Neural progenitor cell (in vitro differentiated cells): ENCODE results near the gene SNX15. TPM values are rescaled to one million over a fixed set of nuclear protein-coding genes. Genes with fewer than 3 reads are reported as not detected.
A peak's percentile ranks its signal among the peaks of the same experiment; 100 is the strongest.

Source experiments
- DNase-seq: peaks from one replicate; pipeline ENCODE4 v3.0.0-alpha.2; 2016; ENCODE audit warnings: low spot score
- H2AFZ ChIP-seq: fragments of 200-600 bp; sonication (generic); replicated peaks from 2 replicates; pipeline ENCODE4 v1.6.1; 2016; ENCODE audit warnings: antibody characterized with exemption
- H3F3A ChIP-seq: fragments of 200-600 bp; sonication (generic); 2 replicates; pipeline ENCODE4 v1.6.1; 2016; ENCODE audit warnings: antibody characterized with exemption, low read depth
- H3K27ac ChIP-seq: fragments of 200-600 bp; sonication (generic); 2 replicates; pipeline ENCODE4 v1.5.1; 2016; ENCODE audit warnings: mild to moderate bottlenecking
- H3K27me3 ChIP-seq: fragments of 200-600 bp; sonication (generic); 2 replicates; pipeline ENCODE4 v1.6.1; 2016; ENCODE audit warnings: mild to moderate bottlenecking, moderate library complexity
- H3K36me3 ChIP-seq: fragments of 200-600 bp; sonication (generic); 2 replicates; pipeline ENCODE4 v1.5.1; 2016
- H3K4me1 ChIP-seq: fragments of 200-600 bp; sonication (generic); 2 replicates; pipeline ENCODE4 v1.6.1; 2016; ENCODE audit warnings: mixed run types
- H3K4me2 ChIP-seq: fragments of 200-600 bp; sonication (generic); 2 replicates; pipeline ENCODE4 v1.6.1; 2016
- H3K4me3 ChIP-seq: fragments of 200-600 bp; sonication (generic); 2 replicates; pipeline ENCODE4 v1.5.1; 2016
- H3K79me2 ChIP-seq: fragments of 200-600 bp; sonication (generic); 2 replicates; pipeline ENCODE4 v1.6.1; 2016; ENCODE audit warnings: low read depth
- H3K9ac ChIP-seq: fragments of 200-600 bp; sonication (generic); 2 replicates; pipeline ENCODE4 v1.6.1; 2016
- H3K9me3 ChIP-seq: fragments of 200-600 bp; sonication (generic); 2 replicates; pipeline ENCODE4 v1.5.1; 2016; ENCODE audit warnings: low read depth
- H4K20me1 ChIP-seq: fragments of 200-600 bp; sonication (generic); 2 replicates; pipeline ENCODE4 v1.6.1; 2016; ENCODE audit warnings: low read depth
- H3K27ac Mint-ChIP-seq: 3 replicates; pipeline ENCODE4 v1.8.0; 2021; ENCODE audit warnings: mixed read lengths
- H3K27me3 Mint-ChIP-seq: 2 replicates; pipeline ENCODE4 v1.8.0; 2022; ENCODE audit warnings: low read depth, mild to moderate bottlenecking, inconsistent platforms, moderate library complexity, mixed read lengths; ENCODE audit not compliant: insufficient read depth
- H3K36me3 Mint-ChIP-seq: 3 replicates; pipeline ENCODE4 v1.8.0; 2021; ENCODE audit warnings: mixed read lengths
- H3K4me1 Mint-ChIP-seq: 3 replicates; pipeline ENCODE4 v1.8.0; 2021; ENCODE audit warnings: mixed read lengths
- H3K4me3 Mint-ChIP-seq: 3 replicates; pipeline ENCODE4 v1.8.0; 2021; ENCODE audit warnings: mild to moderate bottlenecking, moderate library complexity, mixed read lengths
- H3K9me3 Mint-ChIP-seq: 3 replicates; pipeline ENCODE4 v1.8.0; 2020; ENCODE audit warnings: mixed read lengths
- EZH2 ChIP-seq: fragments of 200-600 bp; sonication (generic); IDR thresholded peaks from 2 replicates; pipeline ENCODE4 v1.6.1; 2017; ENCODE audit warnings: antibody characterized with exemption, mild to moderate bottlenecking, moderate library complexity
- EZH2phosphoT487 ChIP-seq: fragments of 200-600 bp; sonication (generic); IDR thresholded peaks from 2 replicates; pipeline ENCODE4 v1.6.1; 2017; ENCODE audit warnings: antibody characterized with exemption
- total RNA-seq: library from RNA; depleted of rRNA; stranded (reverse); fragments of >200 nt; gene quantifications from 2 replicates; pipeline ENCODE4 v1.2.3, GENCODE V29; 2015; ENCODE audit warnings: low replicate concordance
- TF ChIP-seq, protein P1 (sequence below): fragments of 200-600 bp; sonication (generic); IDR thresholded peaks from 2 replicates; pipeline ENCODE4 v1.5.1; 2017; ENCODE audit warnings: antibody characterized with exemption, mild to moderate bottlenecking

Gene SNX15
- total RNA-seq, 1 donor from 2014 or later, result 10.7 TPM

DNA sequence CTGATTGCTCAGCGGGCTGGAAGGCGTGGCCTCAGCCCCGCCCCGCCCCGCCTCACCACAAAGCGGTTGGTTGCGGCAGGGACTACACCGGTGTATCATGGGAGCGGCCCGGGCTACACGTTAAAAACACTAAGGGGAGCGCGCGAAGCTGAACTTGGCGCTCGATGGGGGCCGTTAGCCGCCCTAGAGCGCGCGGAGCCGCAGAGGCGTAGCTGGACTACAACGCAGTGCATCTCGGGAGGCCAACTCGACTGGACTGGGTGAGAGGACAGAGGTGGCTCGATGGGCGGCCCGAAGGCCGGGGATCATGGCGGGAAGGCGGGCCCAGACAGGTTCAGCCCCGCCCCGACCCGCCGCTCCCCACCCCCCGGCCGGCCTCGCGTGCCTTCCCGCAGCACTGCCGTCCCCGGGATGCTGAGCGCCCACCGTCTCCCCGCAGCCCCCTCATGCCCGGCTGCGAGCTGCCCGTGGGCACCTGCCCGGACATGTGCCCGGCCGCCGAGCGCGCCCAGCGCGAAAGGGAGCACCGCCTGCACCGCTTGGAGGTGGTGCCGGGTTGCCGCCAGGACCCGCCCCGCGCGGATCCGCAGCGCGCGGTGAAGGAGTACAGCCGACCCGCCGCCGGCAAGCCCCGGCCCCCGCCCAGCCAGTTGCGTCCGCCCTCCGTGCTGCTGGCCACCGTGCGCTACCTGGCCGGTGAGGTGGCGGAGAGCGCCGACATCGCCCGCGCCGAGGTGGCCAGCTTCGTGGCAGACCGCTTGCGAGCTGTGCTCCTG is 13.8 kb downstream of the SNX15 start, which contains the start of gene SAC3D1:
TSS of gene SAC3D1 (plus strand) at position 364 of the 776 bp plus-strand sequence. CDS start at position 447, 83 bp downstream.
- Mint-ChIP-seq H3K36me3 (peaks cover 7% of the 10 kb centered on the region), H3K9me3 (no peaks in the 10 kb centered on the region), H3K4me3 (peak within 1 kb of the TSS; percentile 93), H3K4me1 (peaks cover 9% of the 10 kb centered on the region), H3K27ac (peak within 1 kb of the TSS; percentile 91), H3K27me3 (peaks cover 14% of the 10 kb centered on the region)
- peaks cover 15% of the 10 kb centered on the region for H3K79me2 ChIP-seq
- TF ChIP-seq, protein P1, sequence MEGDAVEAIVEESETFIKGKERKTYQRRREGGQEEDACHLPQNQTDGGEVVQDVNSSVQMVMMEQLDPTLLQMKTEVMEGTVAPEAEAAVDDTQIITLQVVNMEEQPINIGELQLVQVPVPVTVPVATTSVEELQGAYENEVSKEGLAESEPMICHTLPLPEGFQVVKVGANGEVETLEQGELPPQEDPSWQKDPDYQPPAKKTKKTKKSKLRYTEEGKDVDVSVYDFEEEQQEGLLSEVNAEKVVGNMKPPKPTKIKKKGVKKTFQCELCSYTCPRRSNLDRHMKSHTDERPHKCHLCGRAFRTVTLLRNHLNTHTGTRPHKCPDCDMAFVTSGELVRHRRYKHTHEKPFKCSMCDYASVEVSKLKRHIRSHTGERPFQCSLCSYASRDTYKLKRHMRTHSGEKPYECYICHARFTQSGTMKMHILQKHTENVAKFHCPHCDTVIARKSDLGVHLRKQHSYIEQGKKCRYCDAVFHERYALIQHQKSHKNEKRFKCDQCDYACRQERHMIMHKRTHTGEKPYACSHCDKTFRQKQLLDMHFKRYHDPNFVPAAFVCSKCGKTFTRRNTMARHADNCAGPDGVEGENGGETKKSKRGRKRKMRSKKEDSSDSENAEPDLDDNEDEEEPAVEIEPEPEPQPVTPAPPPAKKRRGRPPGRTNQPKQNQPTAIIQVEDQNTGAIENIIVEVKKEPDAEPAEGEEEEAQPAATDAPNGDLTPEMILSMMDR, result peak; percentile 6
- TF ChIP-seq EZH2phosphoT487 (no peak), EZH2 (no peak)
- H3K9me3 ChIP-seq, result no peaks in the 10 kb centered on the region
- H3K27ac ChIP-seq, result peak within 1 kb of the TSS; percentile 76
- H3K36me3 ChIP-seq, result no peaks in the 10 kb centered on the region
- no peaks in the 10 kb centered on the region for H3K4me1 ChIP-seq
- peaks cover 8% of the 10 kb centered on the region for H3F3A ChIP-seq
- H2AFZ ChIP-seq, result peak within 1 kb of the TSS; percentile 98
- H3K4me2 ChIP-seq, result peak within 1 kb of the TSS; percentile 99
- H3K27me3 ChIP-seq, result no peaks in the 10 kb centered on the region
- H3K4me3 ChIP-seq, result peak within 1 kb of the TSS; percentile 76
- peak; percentile 92 for DNase-seq
- H4K20me1 ChIP-seq, result peaks cover 17% of the 10 kb centered on the region
- H3K9ac ChIP-seq, result peak within 1 kb of the TSS; percentile 60

- Histone ChIP-seq H2AFZ (no peak overlapping the region), H3K27ac (no peak overlapping the region), H3K79me2 (peaks cover 15% of the 10 kb centered on the region), H3K27me3 (no peaks in the 10 kb centered on the region), H3K9me3 (no peaks in the 10 kb centered on the region), H3F3A (peaks cover 8% of the 10 kb centered on the region), H3K9ac (no peak overlapping the region), H4K20me1 (peaks cover 17% of the 10 kb centered on the region), H3K4me1 (no peaks in the 10 kb centered on the region), H3K36me3 (no peaks in the 10 kb centered on the region), H3K4me3 (no peak overlapping the region), H3K4me2 (no peak overlapping the region)
- TF ChIP-seq EZH2 (no peak), EZH2phosphoT487 (no peak)
- TF ChIP-seq, protein P1, result no peak
- peaks cover 9% of the 10 kb centered on the region for H3K4me1 Mint-ChIP-seq
- H3K27ac Mint-ChIP-seq, result no peak overlapping the region
- H3K4me3 Mint-ChIP-seq, result peak overlapping the region; percentile 93
- H3K9me3 Mint-ChIP-seq, result no peaks in the 10 kb centered on the region
- DNase-seq, result no peak
- peaks cover 7% of the 10 kb centered on the region for H3K36me3 Mint-ChIP-seq
- H3K27me3 Mint-ChIP-seq, result peaks cover 14% of the 10 kb centered on the region
Measured at GRCh38 chr11:65042891-65043290, 15.7 kb downstream of the SNX15 start.

DNA sequence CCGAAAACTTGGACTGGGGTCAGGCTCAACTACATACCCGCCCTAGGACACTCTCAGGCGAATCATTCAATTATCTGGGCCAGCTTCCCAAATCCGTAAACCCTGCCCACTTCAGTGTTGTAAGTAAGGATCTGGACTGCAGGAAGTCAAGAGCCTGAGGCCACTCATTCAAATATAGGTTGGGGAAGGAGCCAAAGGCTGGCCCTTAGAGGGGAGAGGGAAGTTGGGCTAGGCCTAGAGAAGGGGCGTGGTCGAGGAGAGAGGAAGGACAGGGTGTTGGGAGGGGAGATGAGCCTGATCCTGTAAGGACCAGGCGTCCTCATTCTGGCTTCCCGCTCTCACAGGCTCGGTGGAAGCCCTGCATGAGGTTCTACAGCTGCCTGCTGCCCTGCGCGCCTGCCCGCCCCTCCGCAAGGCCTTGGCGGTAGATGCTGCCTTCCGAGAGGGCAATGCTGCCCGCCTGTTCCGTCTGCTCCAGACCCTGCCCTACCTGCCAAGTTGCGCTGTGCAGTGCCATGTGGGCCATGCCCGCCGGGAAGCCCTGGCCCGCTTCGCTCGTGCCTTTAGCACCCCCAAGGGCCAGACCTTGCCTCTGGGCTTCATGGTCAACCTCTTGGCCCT is 16.8 kb downstream of the SNX15 start:
- H3K4me2 ChIP-seq, result no peak overlapping the region
- peaks cover 17% of the 10 kb centered on the region for H4K20me1 ChIP-seq
- peaks cover 7% of the 10 kb centered on the region for H3K36me3 Mint-ChIP-seq
- peak overlapping the region; percentile 41 for H3K4me3 Mint-ChIP-seq
- no peak overlapping the region for H3K9ac ChIP-seq
- H3K9me3 Mint-ChIP-seq, result no peaks in the 10 kb centered on the region
- DNase-seq, result no peak
- H3K27ac ChIP-seq, result no peak overlapping the region
- peaks cover 15% of the 10 kb centered on the region for H3K79me2 ChIP-seq
- no peak overlapping the region for H3K4me3 ChIP-seq
- peaks cover 9% of the 10 kb centered on the region for H3K4me1 Mint-ChIP-seq
- H3K27ac Mint-ChIP-seq, result no peak overlapping the region
- TF ChIP-seq EZH2phosphoT487, result no peak
- no peaks in the 10 kb centered on the region for H3K9me3 ChIP-seq
- no peaks in the 10 kb centered on the region for H3K4me1 ChIP-seq
- H3K27me3 Mint-ChIP-seq, result peaks cover 14% of the 10 kb centered on the region
- no peaks in the 10 kb centered on the region for H3K27me3 ChIP-seq
- no peak overlapping the region for H2AFZ ChIP-seq
- H3F3A ChIP-seq, result peaks cover 8% of the 10 kb centered on the region
- no peaks in the 10 kb centered on the region for H3K36me3 ChIP-seq
